A673 (cell line): ENCODE results near the gene CCDC66.
"Not testable (repeated sequence)": the region's sequence is repeated elsewhere in the genome, so short reads cannot be mapped to it uniquely, and the experiment has no call there.

Source experiments
- CTCF ChIP-seq: fragments of 300-800, 200-600 bp; sonication (generic); conservative IDR thresholded peaks from 2 replicates; pipeline ENCODE4 v1.5.1; 2017; ENCODE audit warnings: low read depth, mild to moderate bottlenecking, antibody characterized with exemption, low read length, moderate library complexity, mixed read lengths
- EZH2 ChIP-seq: fragments of 200-600 bp; sonication (generic); IDR thresholded peaks from 2 replicates; pipeline ENCODE4 v1.6.1; 2017; ENCODE audit warnings: borderline replicate concordance, low read depth, mild to moderate bottlenecking, mixed read lengths, antibody characterized with exemption, low read length; ENCODE audit not compliant: poor library complexity, severe bottlenecking

GRCh38 chr3:56584275-56584674 is 27.3 kb downstream of the CCDC66 start:
- not testable (repeated sequence) for TF ChIP-seq CTCF, EZH2
